ENCODE data around the gene ZFP91. TPM values are rescaled to one million over a fixed set of nuclear protein-coding genes. Genes with fewer than 3 reads are reported as not detected.

ZFP91 gene
- total and polyA plus RNA-seq, 2 of the 13 experiments (the other 11 are each of a cell fraction or from before 2014, with no cell fraction given) = 13.5 to 38.6 TPM

- no peak for TF ChIP-seq FOXO4 (CRISPR knock-in tag; conservative IDR thresholded peaks at IDR 0.05)
- TF ChIP-seq ZNF747 (CRISPR knock-in tag; IDR thresholded peaks at IDR 0.05; ENCODE audit: borderline replicate concordance) = no peak; the same call in 1 of the 2 replicates
- TF ChIP-seq EZH2 (conservative IDR thresholded peaks at IDR 0.05; ENCODE audit: low read depth, low read length) = no peak
- TF ChIP-seq, protein P1, sequence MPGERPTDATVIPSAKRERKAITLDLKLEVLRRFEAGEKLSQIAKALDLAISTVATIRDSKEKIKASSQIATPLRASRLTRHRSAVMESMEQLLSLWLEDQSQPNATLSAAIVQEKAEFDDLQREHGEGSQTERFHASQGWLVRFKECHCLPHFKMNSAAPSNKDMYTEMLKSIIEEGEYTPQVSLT (CRISPR knock-in tag; IDR thresholded peaks at IDR 0.05; ENCODE audit: borderline replicate concordance, low read depth) = no peak
- no peak for TF ChIP-seq TOE1 (CRISPR knock-in tag; IDR thresholded peaks at IDR 0.05)
- 0 out of 2 replicates have a peak, but pooled peaks have one; percentile 20 for TF ChIP-seq ZFP62 (CRISPR knock-in tag; IDR thresholded peaks at IDR 0.05)
- TF ChIP-seq SKIL (CRISPR knock-in tag; IDR thresholded peaks at IDR 0.05; ENCODE audit: borderline replicate concordance) = no peak
- no peak for TF ChIP-seq ZNF24 (IDR thresholded peaks at IDR 0.05)
- TF ChIP-seq ZNF335 (CRISPR knock-in tag; IDR thresholded peaks at IDR 0.05) = peak; percentile 91
- TF ChIP-seq, protein P2, sequence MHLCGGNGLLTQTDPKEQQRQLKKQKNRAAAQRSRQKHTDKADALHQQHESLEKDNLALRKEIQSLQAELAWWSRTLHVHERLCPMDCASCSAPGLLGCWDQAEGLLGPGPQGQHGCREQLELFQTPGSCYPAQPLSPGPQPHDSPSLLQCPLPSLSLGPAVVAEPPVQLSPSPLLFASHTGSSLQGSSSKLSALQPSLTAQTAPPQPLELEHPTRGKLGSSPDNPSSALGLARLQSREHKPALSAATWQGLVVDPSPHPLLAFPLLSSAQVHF (CRISPR knock-in tag; IDR thresholded peaks at IDR 0.05) = no peak
- TF ChIP-seq ZNF883 (CRISPR knock-in tag; IDR thresholded peaks at IDR 0.05; ENCODE audit: not compliant biosample characterization) = no peak
- no peak for TF ChIP-seq FOXO1 (CRISPR knock-in tag; IDR thresholded peaks at IDR 0.05)
- TF ChIP-seq HDAC6 (IDR thresholded peaks at IDR 0.05; ENCODE audit: low read depth, low read length) = no peak
- TF ChIP-seq ZNF160 (CRISPR knock-in tag; IDR thresholded peaks at IDR 0.05) = no peak
- TF ChIP-seq FOXP1 (IDR thresholded peaks at IDR 0.05) = no peak
- peak; percentile 23; the same call in 1 of the 2 replicates for TF ChIP-seq FOXP1 (CRISPR knock-in tag; IDR thresholded peaks at IDR 0.05)
- 0 out of 2 replicates have a peak, but pooled peaks have one; percentile 68 for TF ChIP-seq ZC3H4 (CRISPR knock-in tag; IDR thresholded peaks at IDR 0.05; ENCODE audit: borderline replicate concordance)
- TF ChIP-seq ZNF772 (CRISPR knock-in tag; IDR thresholded peaks at IDR 0.05) = peak; percentile 50; the same call in 1 of the 2 replicates
- no peak for TF ChIP-seq POGK (CRISPR knock-in tag; conservative IDR thresholded peaks at IDR 0.05)
- TF ChIP-seq, protein P3, sequence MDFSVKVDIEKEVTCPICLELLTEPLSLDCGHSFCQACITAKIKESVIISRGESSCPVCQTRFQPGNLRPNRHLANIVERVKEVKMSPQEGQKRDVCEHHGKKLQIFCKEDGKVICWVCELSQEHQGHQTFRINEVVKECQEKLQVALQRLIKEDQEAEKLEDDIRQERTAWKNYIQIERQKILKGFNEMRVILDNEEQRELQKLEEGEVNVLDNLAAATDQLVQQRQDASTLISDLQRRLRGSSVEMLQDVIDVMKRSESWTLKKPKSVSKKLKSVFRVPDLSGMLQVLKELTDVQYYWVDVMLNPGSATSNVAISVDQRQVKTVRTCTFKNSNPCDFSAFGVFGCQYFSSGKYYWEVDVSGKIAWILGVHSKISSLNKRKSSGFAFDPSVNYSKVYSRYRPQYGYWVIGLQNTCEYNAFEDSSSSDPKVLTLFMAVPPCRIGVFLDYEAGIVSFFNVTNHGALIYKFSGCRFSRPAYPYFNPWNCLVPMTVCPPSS (IDR thresholded peaks at IDR 0.05) = no peak
- TF ChIP-seq ZNF616 (CRISPR knock-in tag; IDR thresholded peaks at IDR 0.05; ENCODE audit: low read depth) = 0 out of 2 replicates have a peak, but pooled peaks have one; percentile 51
- peak; percentile 29; the same call in 1 of the 2 replicates for TF ChIP-seq SMAD3 (CRISPR knock-in tag; IDR thresholded peaks at IDR 0.05)
- TF ChIP-seq XRCC5 (optimal IDR thresholded peaks at IDR 0.05; ENCODE audit: low read length) = peak; percentile 43
- TF ChIP-seq FLYWCH1 (CRISPR knock-in tag; IDR thresholded peaks at IDR 0.05) = no peak
These were observed 678 bp upstream of the ZFP91 start (continued) for GRCh38 chr11:58578136-58578634.
